Measurements from ENCODE around the gene MTERF1. TPM values are rescaled to one million over a fixed set of nuclear protein-coding genes. Genes with fewer than 3 reads are reported as not detected.

The MTERF1 gene
- total RNA-seq, 2 donors from 2014 or later: 3.3 to 7.5 TPM

- no peak overlapping the region for H3K27ac ChIP-seq
- no peak overlapping the region for H3K4me3 ChIP-seq
- no peak for ATAC-seq
- no peaks in the 10 kb centered on the region for H3K9me3 ChIP-seq
- DNase-seq: no peak
- H3K4me1 ChIP-seq: no peaks in the 10 kb centered on the region
- no peaks in the 10 kb centered on the region for H3K36me3 ChIP-seq (replicated peaks in 1 of 2; ENCODE audit: insufficient read depth in 1 of 2, low read depth in 2 of 2)
- intact Hi-C loops (cut with DNase I): no loop called here
- TF ChIP-seq, protein P1, sequence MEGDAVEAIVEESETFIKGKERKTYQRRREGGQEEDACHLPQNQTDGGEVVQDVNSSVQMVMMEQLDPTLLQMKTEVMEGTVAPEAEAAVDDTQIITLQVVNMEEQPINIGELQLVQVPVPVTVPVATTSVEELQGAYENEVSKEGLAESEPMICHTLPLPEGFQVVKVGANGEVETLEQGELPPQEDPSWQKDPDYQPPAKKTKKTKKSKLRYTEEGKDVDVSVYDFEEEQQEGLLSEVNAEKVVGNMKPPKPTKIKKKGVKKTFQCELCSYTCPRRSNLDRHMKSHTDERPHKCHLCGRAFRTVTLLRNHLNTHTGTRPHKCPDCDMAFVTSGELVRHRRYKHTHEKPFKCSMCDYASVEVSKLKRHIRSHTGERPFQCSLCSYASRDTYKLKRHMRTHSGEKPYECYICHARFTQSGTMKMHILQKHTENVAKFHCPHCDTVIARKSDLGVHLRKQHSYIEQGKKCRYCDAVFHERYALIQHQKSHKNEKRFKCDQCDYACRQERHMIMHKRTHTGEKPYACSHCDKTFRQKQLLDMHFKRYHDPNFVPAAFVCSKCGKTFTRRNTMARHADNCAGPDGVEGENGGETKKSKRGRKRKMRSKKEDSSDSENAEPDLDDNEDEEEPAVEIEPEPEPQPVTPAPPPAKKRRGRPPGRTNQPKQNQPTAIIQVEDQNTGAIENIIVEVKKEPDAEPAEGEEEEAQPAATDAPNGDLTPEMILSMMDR (IDR thresholded peaks at IDR 0.05): no peak
- no peak for TF ChIP-seq POLR2A (IDR thresholded peaks at IDR 0.05)
- H3K27me3 ChIP-seq: no peaks in the 10 kb centered on the region
These were observed 28.2 kb downstream of the MTERF1 start for GRCh38 chr7:91852263-91852741.

- no peak for DNase-seq
- Histone ChIP-seq H3K27me3 (no peaks in the 10 kb centered on the region), H3K4me1 (no peaks in the 10 kb centered on the region), H3K9me3 (no peaks in the 10 kb centered on the region), H3K27ac (no peak overlapping the region), H3K36me3 (replicated peaks in 1 of 2; ENCODE audit: insufficient read depth in 1 of 2, low read depth in 2 of 2) (no peaks in the 10 kb centered on the region), H3K4me3 (no peak overlapping the region)
- TF ChIP-seq, protein P1 (IDR thresholded peaks at IDR 0.05): no peak
- no peak for TF ChIP-seq POLR2A (IDR thresholded peaks at IDR 0.05)
- intact Hi-C loops (cut with DNase I): no loop called here
- ATAC-seq: no peak
These were observed 30.0 kb downstream of the MTERF1 start for GRCh38 chr7:91850455-91850854.

- intact Hi-C loops (cut with DNase I): no loop called here
- no peak overlapping the region for H3K4me3 ChIP-seq
- H3K36me3 ChIP-seq (replicated peaks in 1 of 2; ENCODE audit: insufficient read depth in 1 of 2, low read depth in 2 of 2): no peaks in the 10 kb centered on the region
- ATAC-seq (no peak), DNase-seq (no peak)
- no peaks in the 10 kb centered on the region for H3K27me3 ChIP-seq
- no peaks in the 10 kb centered on the region for H3K4me1 ChIP-seq
- no peaks in the 10 kb centered on the region for H3K9me3 ChIP-seq
- WGBS, 2 donors: 76 to 83% methylated on average over 4 of the region's 4 CpGs
- no peak for TF ChIP-seq POLR2A (IDR thresholded peaks at IDR 0.05)
- TF ChIP-seq, protein P1 (IDR thresholded peaks at IDR 0.05): no peak
- no peak overlapping the region for H3K27ac ChIP-seq
These were observed 32.5 kb downstream of the MTERF1 start for GRCh38 chr7:91847876-91848588.

GRCh38 chr7:91847231-91847630 is 33.3 kb downstream of the MTERF1 start:
- Histone ChIP-seq H3K9me3 (no peaks in the 10 kb centered on the region), H3K4me1 (no peaks in the 10 kb centered on the region), H3K4me3 (no peak overlapping the region), H3K27ac (no peak overlapping the region), H3K36me3 (replicated peaks in 1 of 2; ENCODE audit: insufficient read depth in 1 of 2, low read depth in 2 of 2) (no peaks in the 10 kb centered on the region), H3K27me3 (no peaks in the 10 kb centered on the region)
- DNase-seq: no peak
- intact Hi-C loops (cut with DNase I): no loop called here
- no peak for TF ChIP-seq POLR2A (IDR thresholded peaks at IDR 0.05)
- TF ChIP-seq, protein P1 (IDR thresholded peaks at IDR 0.05): no peak
- ATAC-seq: no peak
- 88 to 90% methylated on average over 4 of the region's 4 CpGs for WGBS, 2 donors

DNA sequence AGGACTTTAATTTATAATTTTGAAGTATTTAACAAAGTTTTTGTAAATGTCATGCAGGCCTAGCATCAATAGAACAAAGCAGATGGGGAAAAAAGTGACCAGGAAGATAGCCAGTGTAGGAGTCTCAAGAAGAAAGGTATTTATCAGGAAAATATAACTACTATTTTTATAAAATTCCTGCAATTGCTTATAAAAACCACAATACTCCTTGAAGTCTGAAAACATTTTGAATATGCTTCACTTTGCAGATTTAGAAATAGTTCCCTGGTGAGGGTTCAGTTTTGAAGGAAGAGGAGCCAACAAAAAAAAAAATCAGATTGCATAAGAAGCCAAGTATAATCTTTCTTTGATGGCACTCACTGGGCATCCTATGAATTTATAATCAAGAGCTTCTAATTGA is 34.1 kb downstream of the MTERF1 start:
- H3K4me3 ChIP-seq: no peak overlapping the region
- TF ChIP-seq, protein P1 (IDR thresholded peaks at IDR 0.05): no peak
- no peak for TF ChIP-seq POLR2A (IDR thresholded peaks at IDR 0.05)
- no peak for DNase-seq
- no peak for ATAC-seq
- no peak overlapping the region for H3K27ac ChIP-seq
- H3K9me3 ChIP-seq: peaks cover 0 to 7% (median 0%) of the 10 kb centered on the region in 3 donors
- no peaks in the 10 kb centered on the region for H3K4me1 ChIP-seq
- H3K27me3 ChIP-seq: no peaks in the 10 kb centered on the region
- no peaks in the 10 kb centered on the region for H3K36me3 ChIP-seq (replicated peaks in 1 of 2; ENCODE audit: insufficient read depth in 1 of 2, low read depth in 2 of 2)
- intact Hi-C loops (cut with DNase I): no loop called here

All from body of pancreas (tissue), 4 donors.